HG03139 (cell line): Measurements from ENCODE around the gene FASTKD1.
A peak's percentile ranks its signal among the peaks of the same experiment; 100 is the strongest.
"Not testable (repeated sequence)": the region's sequence is repeated elsewhere in the genome, so short reads cannot be mapped to it uniquely, and the experiment has no call there.

Experiments used
- ATAC-seq: cut with Tn5 transposase; IDR thresholded peaks from one replicate; pipeline ENCODE4 v1.9.1; 2021; ENCODE audit not compliant: unreplicated experiment

The FASTKD1 gene, protein sequence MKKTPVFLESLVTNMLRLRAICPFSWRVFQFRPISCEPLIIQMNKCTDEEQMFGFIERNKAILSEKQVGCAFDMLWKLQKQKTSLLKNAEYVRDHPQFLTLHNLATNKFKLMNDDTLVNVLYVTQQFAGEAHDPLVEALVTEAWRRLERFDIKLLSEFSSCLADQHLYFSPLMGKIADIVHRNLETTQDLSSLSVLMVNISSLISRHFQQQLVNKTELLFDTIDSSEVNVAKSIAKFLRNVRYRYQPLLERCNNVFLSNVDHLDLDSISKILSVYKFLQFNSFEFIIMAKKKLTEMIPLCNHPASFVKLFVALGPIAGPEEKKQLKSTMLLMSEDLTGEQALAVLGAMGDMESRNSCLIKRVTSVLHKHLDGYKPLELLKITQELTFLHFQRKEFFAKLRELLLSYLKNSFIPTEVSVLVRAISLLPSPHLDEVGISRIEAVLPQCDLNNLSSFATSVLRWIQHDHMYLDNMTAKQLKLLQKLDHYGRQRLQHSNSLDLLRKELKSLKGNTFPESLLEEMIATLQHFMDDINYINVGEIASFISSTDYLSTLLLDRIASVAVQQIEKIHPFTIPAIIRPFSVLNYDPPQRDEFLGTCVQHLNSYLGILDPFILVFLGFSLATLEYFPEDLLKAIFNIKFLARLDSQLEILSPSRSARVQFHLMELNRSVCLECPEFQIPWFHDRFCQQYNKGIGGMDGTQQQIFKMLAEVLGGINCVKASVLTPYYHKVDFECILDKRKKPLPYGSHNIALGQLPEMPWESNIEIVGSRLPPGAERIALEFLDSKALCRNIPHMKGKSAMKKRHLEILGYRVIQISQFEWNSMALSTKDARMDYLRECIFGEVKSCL

DNA sequence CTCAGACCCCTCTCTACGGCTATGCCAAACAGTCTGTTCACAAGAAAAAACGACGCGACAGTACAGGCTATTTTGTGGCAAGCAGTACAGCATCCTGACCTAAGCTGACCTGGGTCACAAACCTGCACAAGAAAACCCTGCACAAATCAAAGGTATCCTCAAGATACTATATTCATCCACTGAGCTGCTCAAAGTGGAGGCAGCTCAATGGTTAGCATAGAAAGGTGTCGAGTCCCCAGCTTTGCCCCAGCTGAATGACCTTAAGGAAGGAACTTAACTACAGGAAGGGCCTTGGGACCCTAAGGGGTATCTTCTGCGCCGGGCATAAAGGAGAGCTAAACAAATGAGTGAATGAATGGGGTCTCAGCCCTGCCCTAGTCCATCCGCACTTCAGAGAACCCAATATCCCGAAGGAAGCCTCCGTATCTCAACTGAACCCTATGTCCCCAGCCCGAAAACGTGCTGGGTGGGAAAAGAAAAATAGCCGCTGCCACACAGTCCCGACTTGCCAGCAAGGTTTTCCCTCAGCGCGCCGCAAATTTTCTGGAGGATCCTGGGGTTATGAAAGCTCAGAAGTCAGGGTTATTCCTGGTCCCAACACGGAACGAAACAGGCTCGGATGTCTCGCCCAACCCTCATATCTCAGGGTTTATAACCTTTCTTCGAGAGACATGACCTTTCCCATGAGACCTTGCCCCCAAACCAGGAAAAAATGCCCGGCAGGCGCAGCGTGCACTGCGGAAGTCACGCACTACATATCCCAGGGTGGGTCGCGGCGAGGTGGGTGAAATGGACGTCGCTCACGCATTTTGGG, at the start of gene FASTKD1:
FASTKD1 (minus strand) TSS at position 706 of the 814 bp plus-strand sequence. CDS start 1,836 bp downstream, outside the sequence.
- ATAC-seq: peak; percentile 99

DNA sequence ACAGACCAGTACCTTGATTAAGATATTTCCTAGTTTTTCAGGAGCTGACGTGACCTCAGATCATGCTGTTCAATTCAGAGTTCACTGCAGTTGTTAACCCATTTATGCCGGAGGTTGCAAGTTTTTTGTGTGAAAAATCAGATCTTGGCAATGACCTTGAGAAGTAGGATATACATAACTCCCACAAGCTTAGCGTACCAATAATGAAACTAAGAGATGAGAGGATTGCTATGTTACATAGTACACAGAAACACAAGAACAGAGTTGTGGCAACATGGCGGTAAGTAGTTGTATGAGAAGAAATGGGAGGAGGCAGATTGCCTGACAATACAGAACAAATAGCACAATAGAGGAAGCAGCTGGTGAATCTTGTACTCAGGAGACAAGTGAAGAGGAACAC, 49.6 kb upstream of the FASTKD1 start:
- no peak for ATAC-seq

DNA sequence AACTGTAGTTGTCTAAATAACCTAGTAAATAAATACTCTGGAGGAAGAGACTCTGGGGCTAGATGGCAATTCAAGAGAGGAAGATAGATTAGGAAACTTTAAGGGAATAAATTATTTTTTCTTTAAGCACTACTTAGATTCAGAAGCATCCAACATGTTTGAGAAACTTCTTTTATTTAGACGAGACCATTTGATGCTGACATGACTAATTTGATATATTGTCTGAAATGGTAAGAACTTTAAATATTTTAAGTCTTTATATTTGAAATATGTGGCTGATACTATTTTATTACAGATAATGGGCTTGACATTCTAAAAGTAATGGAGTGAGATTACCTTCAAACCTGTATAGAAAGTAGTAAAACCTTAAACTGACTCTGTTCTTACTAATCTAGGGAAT, 46.8 kb upstream of the FASTKD1 start:
- ATAC-seq: no peak

DNA sequence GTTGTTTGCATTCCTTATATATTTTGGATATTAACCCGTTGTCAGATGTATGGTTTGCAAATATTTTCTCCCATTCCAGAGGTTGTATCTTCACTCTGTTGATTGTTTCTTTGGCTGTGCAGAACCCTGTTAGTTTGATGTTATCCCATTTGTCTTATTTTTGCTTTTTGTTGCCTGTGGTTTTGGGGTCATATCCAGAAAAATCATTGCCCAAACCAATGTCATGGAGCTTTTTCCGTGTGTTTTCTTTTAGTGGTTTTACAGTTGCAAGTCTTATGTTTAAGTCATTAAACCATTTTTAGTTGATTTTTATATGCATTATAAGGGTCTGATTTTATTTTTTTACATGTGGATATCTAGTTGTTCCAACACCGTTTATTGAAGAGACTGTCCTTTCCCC, 46.3 kb upstream of the FASTKD1 start:
- ATAC-seq: no peak

DNA sequence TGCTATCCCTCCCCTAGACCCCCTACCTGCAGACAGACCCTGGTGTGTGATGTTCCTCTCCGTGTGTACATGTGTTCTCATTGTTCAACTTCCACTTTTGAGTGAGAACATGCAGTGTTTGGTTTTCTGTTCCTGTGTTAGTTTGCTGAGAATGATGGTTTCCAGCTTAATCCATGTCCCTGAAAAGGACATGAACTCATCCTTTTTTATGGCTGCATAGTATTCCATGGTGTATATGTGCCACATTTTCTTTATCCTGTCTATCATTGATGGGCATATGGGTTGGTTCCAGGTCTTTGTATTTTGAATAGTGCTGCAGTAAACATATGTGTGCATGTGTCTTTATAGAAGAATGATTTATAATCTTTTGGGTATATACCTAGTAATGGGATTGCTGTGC, 42.3 kb upstream of the FASTKD1 start:
- ATAC-seq: not testable (repeated sequence)

DNA sequence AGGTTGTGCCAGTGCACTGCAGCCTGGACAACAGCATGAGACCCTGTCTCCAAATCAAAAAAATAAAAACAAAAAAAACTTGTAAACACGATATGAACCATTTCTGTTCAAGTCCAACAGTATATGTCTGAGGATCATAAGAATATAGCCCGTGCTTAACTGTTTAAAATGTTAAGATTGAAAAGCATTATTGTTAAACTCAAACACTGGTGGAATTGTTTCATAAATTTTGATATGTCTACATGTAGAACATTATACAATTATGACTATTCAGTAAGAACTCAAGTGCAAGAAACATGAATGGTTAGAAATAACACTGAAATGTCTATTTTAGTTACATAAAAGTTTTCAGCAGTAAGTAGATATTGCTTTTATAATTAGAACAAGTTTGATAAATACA, 40.2 kb upstream of the FASTKD1 start:
- ATAC-seq: no peak

DNA sequence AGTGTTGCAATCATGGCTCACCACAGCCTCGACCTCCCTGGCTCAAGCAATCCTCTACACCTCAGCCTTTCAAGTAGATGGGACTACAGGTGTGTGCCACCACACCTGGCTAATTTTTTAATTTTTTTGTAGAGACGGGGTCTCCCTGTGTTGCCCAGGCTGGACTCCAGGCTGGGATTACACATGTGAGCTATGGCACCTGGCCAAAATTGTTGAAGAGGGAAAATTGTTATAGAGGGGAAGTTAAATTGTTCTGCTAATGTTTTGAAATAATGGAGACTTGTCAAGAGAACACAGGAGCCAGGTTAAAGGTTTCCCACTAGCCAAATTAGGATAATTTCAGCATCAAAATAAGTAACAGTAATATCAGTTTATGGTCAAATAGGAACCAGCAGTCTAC, 35.6 kb upstream of the FASTKD1 start:
- no peak for ATAC-seq

DNA sequence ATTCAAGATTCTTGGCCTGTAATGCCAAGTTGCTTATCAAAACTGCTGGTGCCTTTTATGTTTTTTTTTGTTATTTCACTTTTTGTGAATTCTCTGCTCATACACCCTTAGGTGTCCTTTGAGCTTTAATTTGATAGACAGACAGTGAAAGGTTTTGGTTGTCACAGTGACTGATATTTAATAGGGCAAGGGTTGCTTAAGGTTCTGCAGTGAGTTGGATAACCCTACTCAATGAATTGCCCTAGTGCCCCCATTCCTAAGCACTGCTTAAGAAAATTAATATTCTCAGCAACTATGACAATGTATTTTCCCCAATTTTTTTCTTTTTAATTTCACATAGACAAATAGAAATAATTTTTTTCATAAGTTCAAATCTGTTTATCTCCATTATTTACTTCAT, 25.9 kb upstream of the FASTKD1 start:
- no peak for ATAC-seq

DNA sequence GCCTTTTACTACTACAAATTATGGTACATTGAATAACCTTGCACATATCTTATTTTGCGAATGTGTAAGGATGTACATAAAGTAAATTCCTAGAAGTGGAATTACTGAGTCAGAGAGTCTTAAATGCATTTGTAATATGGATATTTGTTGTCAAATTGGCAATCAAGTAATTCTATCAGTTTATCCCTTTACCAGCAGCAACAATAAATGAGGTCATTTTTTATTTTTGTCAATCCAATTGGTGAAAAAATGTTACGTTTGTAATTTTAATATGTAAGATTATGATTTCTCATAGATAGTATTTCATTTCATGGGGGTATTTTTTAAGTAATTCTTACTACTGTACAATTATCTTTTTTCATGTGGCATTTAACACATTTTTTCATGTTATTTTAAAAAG, 25.3 kb upstream of the FASTKD1 start:
- no peak for ATAC-seq

DNA sequence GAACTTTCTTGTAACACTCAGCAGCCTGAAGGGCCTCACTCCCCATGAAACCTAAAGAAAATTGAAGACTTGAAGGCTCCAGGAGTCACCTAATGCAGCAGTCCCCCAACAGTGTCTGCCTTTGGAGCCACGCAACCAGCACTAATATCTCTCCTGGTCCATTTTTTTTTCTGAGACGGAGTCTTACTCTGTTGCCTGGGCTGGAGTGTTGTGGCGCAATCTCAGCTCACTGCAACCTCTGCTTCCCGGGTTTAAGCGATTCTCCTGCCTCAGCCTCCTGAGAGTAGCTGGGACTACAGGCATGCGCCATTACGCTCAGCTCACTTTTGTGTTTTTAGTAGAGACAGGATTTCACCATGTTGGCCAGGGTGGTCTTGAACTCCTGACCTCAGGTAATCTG, 22.9 kb upstream of the FASTKD1 start:
- not testable (repeated sequence) for ATAC-seq

DNA sequence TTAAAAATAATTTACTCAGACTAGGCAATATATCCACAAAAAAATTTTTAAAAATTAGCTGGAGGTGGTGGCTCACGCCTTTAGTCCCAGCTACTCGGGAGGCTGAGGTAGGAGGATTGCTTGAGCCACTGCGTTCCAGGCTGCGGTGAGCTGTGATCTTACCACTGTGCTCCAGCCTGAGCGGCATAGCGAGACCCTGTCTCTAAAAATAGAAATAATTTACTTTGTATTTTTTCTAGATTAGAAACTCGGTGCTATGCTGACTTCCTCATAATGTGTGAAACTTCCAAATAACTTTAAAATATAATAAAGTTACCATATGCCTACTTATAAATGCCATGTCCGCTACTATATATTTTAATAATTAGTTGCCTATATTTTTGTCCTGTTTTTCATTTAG, 17.1 kb upstream of the FASTKD1 start:
- ATAC-seq: no peak

DNA sequence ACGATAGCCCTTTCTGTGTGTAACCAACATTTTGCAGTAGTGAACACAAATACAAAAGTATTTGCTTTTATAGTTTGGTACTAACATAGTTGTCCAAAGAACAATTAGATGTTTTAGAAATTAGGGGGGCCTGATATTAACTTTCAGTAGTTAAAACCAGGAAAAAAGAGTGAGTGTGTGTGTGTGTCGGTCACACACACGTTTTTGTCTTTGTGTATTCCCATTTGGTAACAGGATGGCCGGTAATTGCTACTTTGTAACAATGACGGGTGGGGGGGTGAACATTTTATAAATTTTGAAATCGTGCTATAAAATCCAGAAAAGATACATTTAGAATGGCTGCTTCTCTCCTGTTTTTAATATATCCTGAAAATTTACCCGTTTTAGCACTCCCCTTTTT, 12.0 kb upstream of the FASTKD1 start:
- ATAC-seq: no peak

DNA sequence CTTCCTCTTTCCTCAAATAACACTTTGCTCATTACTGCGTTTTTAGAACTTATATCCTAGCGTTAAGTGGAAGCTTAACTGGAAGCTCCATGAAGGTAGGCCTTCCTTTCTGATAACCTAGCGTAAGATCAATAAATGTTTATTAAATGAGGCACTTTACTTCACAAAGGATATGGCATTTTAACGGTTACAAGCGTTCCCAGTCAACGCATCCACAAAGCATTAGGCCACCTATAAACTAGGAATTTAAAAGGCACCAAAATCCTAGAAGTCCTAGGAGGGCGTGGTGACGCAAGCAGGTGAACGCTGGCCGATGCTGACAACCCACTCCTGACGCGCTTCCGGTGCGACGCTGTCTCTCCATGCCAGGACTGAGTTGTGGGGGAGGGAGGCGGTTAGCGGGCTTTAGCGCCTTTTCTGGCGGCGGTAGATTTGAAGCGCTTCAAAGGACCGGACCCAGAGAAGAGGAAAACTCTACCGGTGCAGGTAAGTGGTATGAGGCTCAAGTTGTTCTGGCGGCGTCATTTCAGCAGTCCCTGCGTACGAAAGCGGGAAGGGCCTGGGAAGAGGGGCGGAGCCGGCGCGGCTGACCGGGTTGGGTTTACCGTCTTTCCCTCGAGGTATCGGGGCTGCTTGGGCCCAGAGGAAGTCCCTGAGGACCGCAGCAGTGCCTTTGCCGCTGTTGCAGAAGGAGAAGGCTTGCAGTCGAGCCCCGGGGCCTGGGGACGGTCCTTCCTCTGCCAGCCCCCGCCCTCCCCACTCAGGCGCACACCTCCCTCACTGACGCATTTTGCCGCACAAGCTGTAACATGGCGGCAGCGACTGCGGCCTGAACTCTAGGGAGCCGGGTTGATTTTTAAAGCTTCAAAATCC, 10.6 kb upstream of the FASTKD1 start, which contains the start of gene PPIG:
PPIG (plus strand) TSS at position 347 of the 873 bp plus-strand sequence. CDS start 19,691 bp downstream, outside the sequence.
- peak; percentile 89 for ATAC-seq

DNA sequence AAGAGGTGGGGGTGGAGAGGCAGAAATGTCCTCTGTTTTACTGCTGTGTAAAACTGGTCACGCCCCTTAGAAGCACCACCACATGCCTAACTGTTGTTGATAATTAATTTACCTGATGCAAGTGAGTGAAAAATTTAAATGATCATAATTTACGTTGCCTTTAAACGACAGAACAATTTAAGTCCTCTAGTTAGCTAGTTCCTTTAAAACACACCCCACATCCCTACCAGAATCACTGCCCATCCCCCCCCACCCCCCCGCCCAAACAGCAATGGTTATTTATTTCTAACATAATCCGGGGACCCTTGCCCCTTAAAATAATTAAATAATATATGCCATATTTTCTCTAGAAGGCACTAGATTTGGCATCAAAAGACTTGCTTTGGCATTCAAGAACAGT, 9.9 kb upstream of the FASTKD1 start:
- ATAC-seq: no peak

DNA sequence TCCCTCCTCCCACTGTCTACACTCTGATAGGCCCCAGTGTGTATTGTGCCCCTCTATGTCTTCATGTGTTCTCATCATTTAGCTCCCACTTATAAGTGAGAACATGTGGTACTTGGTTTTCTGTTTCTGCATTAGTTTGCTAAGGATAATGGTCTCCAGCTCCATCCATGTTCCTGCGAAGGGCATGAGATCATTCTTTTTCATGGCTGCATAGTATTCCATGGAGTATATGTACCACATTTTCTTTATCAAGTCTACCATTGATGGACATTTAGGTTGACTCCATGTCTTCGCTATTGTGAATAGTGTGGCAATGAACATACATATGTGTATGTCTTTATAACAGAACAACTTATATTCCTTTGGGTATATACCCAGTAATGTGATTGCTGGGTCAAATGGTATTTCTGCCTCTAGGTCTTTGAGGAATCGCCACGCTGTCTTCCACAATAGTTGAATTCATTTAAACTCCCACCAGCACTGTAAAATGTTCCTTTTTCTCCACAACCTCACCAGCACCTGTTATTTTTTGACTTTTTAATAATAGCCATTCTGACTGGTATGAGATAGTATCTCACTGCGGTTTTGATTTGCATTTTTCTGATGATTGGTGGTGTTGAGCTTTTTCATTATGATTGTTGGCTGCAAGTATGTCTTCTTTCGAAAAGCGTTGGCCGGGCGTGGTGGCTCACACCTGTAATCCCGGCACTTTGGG, 9.0 kb upstream of the FASTKD1 start:
- ATAC-seq: not testable (repeated sequence)

DNA sequence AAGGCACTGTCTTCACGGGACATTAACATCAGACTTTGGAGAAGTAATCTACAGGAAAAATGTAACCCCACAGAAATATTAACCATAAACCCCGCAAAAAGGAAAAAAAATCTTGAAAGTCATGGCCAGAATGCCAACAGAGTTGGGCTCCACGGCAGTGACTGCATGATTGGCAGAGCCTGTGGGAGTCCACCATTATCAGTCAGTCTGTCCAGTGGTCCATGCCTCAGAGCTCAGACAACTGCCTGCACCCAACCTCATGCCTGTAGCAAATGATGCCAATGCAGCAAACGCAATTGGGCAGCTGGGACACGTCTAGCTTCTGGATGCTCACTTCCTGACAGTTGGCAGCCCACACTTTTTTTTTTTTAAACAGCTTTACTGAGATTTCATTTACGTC, 5.4 kb upstream of the FASTKD1 start:
- ATAC-seq: no peak

DNA sequence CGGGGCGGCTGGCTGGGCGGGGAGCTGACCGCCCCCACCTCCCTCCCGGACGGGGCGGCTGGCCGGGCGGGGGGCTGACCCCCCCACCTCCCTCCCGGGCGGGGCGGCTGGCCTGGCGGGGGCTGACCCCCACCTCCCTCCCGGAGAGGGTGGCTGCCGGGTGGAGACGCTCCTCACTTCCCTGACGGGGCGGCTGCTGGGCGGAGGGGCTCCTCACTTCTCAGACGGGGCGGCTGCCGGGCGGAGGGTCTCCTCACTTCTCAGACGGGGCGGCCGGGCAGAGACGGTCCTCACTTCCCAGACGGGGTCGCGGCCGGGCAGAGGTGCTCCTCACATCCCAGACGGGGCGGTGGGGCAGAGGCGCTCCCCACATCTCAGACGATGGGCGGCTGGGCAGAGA, 1.6 kb upstream of the FASTKD1 start:
- not testable (repeated sequence) for ATAC-seq

DNA sequence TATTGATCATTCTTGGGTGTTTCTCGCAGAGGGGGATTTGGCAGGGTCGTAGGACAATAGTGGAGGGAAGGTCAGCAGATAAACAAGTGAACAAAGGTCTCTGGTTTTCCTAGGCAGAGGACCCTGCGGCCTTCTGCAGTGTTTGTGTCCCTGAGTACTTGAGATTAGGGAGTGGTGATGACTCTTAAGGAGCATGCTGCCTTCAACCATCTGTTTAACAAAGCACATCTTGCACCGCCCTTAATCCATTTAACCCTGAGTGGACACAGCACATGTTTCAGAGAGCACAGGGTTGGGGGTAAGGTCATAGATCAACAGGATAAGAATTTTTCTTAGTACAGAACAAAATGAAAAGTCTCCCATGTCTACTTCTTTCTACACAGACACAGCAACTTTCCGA, 874 bp upstream of the FASTKD1 start:
- not testable (repeated sequence) for ATAC-seq

DNA sequence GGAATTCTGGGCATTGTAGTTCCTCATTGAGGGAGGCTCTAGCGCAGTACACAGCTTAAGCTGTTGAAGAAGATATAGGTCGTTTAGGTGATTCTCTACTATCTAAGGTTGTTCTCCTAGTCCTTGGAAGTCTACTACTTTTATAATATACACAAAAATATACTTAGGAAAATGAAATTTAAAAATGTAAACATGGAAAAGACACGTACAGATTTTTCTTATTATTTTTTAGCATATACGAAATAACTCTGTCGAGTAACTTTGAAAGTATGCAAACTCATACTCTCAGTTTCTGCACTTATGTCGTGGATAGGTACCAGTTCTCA, 272 bp upstream of the FASTKD1 start:
- no peak for ATAC-seq

DNA sequence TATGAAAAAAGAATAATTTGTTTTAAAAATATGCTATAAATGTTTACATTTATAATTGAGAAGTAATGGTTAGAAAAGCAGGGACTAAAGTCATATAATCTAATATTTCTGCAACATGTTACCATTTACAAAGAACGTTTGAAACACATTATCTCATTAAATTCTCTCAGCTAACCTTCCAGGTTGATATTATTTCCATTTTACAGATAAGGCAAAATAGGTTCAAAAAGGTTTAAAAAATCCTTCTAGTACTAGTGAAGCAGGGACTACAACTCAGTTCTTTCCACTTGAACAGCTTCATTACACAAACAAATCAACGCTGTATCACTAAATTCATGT, 875 bp downstream of the FASTKD1 start:
- no peak for ATAC-seq
